OCI-LY1 (cell line): Measurements from ENCODE around the gene EIF4E1B.
A peak's percentile ranks its signal among the peaks of the same experiment; 100 is the strongest.

ENCODE experiments used
- H2AFZ ChIP-seq: fragments of 200-600 bp; sonication (generic), shearing (Covaris generic); 2 replicates; pipeline ENCODE4 v1.6.0; 2014; ENCODE audit warnings: antibody characterized with exemption, mild to moderate bottlenecking, low read length
- H3F3A ChIP-seq: fragments of 200-600 bp; sonication (generic), shearing (Covaris generic); 2 replicates; pipeline ENCODE4 v1.6.0; 2014; ENCODE audit warnings: mild to moderate bottlenecking, antibody characterized with exemption, low read length, moderate library complexity; ENCODE audit not compliant: insufficient read depth
- H3K27ac ChIP-seq: fragments of 200-600 bp; sonication (generic); 2 replicates; pipeline ENCODE4 v1.5.1; 2014; ENCODE audit warnings: low read length, mixed run types, mild to moderate bottlenecking, low read depth; ENCODE audit not compliant: poor library complexity, severe bottlenecking
- H3K27me3 ChIP-seq: fragments of 200-600 bp; sonication (generic); 2 replicates; pipeline ENCODE4 v1.6.0; 2014; ENCODE audit warnings: antibody characterized with exemption, mild to moderate bottlenecking, low read length, moderate library complexity; ENCODE audit not compliant: insufficient read depth
- H3K36me3 ChIP-seq: fragments of 200-600 bp; sonication (generic); 2 replicates; pipeline ENCODE4 v1.6.1; 2014; ENCODE audit warnings: mild to moderate bottlenecking, antibody characterized with exemption, low read length, moderate library complexity, mixed read lengths; ENCODE audit not compliant: insufficient read depth
- H3K4me1 ChIP-seq: fragments of 200-600 bp; sonication (generic); 2 replicates; pipeline ENCODE4 v1.5.1; 2014; ENCODE audit warnings: mild to moderate bottlenecking, low read length, moderate library complexity; ENCODE audit not compliant: insufficient read depth, severe bottlenecking
- H3K4me2 ChIP-seq: fragments of 200-600 bp; sonication (generic), shearing (Covaris generic); 2 replicates; pipeline ENCODE4 v1.6.1; 2014; ENCODE audit warnings: low read length
- H3K4me3 ChIP-seq: fragments of 200-600 bp; sonication (generic); 2 replicates; pipeline ENCODE4 v1.5.1; 2014; ENCODE audit warnings: low read length, low read depth, mild to moderate bottlenecking, mixed read lengths; ENCODE audit not compliant: poor library complexity, severe bottlenecking
- H3K79me2 ChIP-seq: fragments of 200-600 bp; shearing (Covaris generic); 2 replicates; pipeline ENCODE4 v1.6.1; 2016; ENCODE audit warnings: mixed run types, low read length, mixed read lengths; ENCODE audit not compliant: insufficient read depth
- H3K9ac ChIP-seq: fragments of 200-600 bp; sonication (generic), shearing (Covaris generic); 2 replicates; pipeline ENCODE4 v1.6.1; 2014; ENCODE audit warnings: mild to moderate bottlenecking, low read length, mixed read lengths
- H3K9me2 ChIP-seq: fragments of 200-600 bp; sonication (generic), shearing (Covaris generic); 2 replicates; pipeline ENCODE4 v1.6.1; 2014; ENCODE audit warnings: low read depth, mild to moderate bottlenecking, low read length, mixed read lengths
- H3K9me3 ChIP-seq: fragments of 200-600 bp; shearing (Covaris generic); 2 replicates; pipeline ENCODE4 v1.6.1; 2014; ENCODE audit warnings: low read length, mixed read lengths
- H4K20me1 ChIP-seq: fragments of 200-600 bp; sonication (generic), shearing (Covaris generic); 2 replicates; pipeline ENCODE4 v1.6.0; 2016; ENCODE audit warnings: mild to moderate bottlenecking, low read length; ENCODE audit not compliant: insufficient read depth
- CTCF ChIP-seq: fragments of 200-600 bp; sonication (generic), shearing (Covaris generic); IDR thresholded peaks from 2 replicates; pipeline ENCODE4 v1.5.1; 2017; ENCODE audit warnings: mild to moderate bottlenecking, antibody characterized with exemption, low read length, moderate library complexity, mixed read lengths
- EZH2 ChIP-seq: fragments of 200-600 bp; sonication (generic), shearing (Covaris generic); IDR thresholded peaks from 2 replicates; pipeline ENCODE4 v1.8.0; 2017; ENCODE audit warnings: borderline replicate concordance, mixed run types, mild to moderate bottlenecking, antibody characterized with exemption, low read length, moderate library complexity, mixed read lengths

Gene EIF4E1B

GRCh38 chr5:176628406-176629228 lies 1.9 kb upstream of the EIF4E1B start:
- peaks cover 22% of the 10 kb centered on the region for H3K4me1 ChIP-seq
- H3K79me2 ChIP-seq = no peaks in the 10 kb centered on the region
- no peaks in the 10 kb centered on the region for H3K9me2 ChIP-seq
- no peaks in the 10 kb centered on the region for H3F3A ChIP-seq
- H3K4me3 ChIP-seq = no peak overlapping the region
- peaks cover 4% of the 10 kb centered on the region; the same call in 1 of the 2 replicates for H3K27me3 ChIP-seq
- no peak overlapping the region for H3K27ac ChIP-seq
- no peaks in the 10 kb centered on the region for H3K9me3 ChIP-seq
- no peak overlapping the region for H3K9ac ChIP-seq
- no peak overlapping the region for H3K4me2 ChIP-seq
- H2AFZ ChIP-seq = no peak overlapping the region
- H3K36me3 ChIP-seq = no peaks in the 10 kb centered on the region
- TF ChIP-seq CTCF (no peak), EZH2 (no peak)
- H4K20me1 ChIP-seq = no peaks in the 10 kb centered on the region

GRCh38 chr5:176629317-176629852 lies 1.1 kb upstream of the EIF4E1B start:
- no peak overlapping the region for H3K27ac ChIP-seq
- peaks cover 29% of the 10 kb centered on the region for H3K4me1 ChIP-seq
- peaks cover 4% of the 10 kb centered on the region; the same call in 1 of the 2 replicates for H3K27me3 ChIP-seq
- no peaks in the 10 kb centered on the region for H3K36me3 ChIP-seq
- no peaks in the 10 kb centered on the region for H3K9me2 ChIP-seq
- peak overlapping the region; percentile 77 for H3K4me2 ChIP-seq
- H3F3A ChIP-seq = no peaks in the 10 kb centered on the region
- H3K4me3 ChIP-seq = peak overlapping the region; percentile 59
- H2AFZ ChIP-seq = no peak overlapping the region
- no peaks in the 10 kb centered on the region for H4K20me1 ChIP-seq
- H3K9me3 ChIP-seq = no peaks in the 10 kb centered on the region
- H3K9ac ChIP-seq = no peak overlapping the region; the same call in 1 of the 2 replicates
- H3K79me2 ChIP-seq = no peaks in the 10 kb centered on the region
- TF ChIP-seq EZH2 = no peak
- no peak for TF ChIP-seq CTCF

- no peaks in the 10 kb centered on the region for H3K9me2 ChIP-seq
- no peaks in the 10 kb centered on the region for H3F3A ChIP-seq
- peaks cover 29% of the 10 kb centered on the region for H3K4me1 ChIP-seq
- peaks cover 12% of the 10 kb centered on the region for H3K27me3 ChIP-seq
- no peak overlapping the region for H2AFZ ChIP-seq
- no peaks in the 10 kb centered on the region for H3K9me3 ChIP-seq
- no peak for TF ChIP-seq EZH2
- no peak for TF ChIP-seq CTCF
- H3K9ac ChIP-seq = peak overlapping the region; percentile 5; the same call in 1 of the 2 replicates
- H3K4me2 ChIP-seq = peak overlapping the region; percentile 77
- no peaks in the 10 kb centered on the region for H3K36me3 ChIP-seq
- H4K20me1 ChIP-seq = no peaks in the 10 kb centered on the region
- peak overlapping the region; percentile 59 for H3K4me3 ChIP-seq
- H3K79me2 ChIP-seq = no peaks in the 10 kb centered on the region
- H3K27ac ChIP-seq = no peak overlapping the region
Measured at GRCh38 chr5:176630681-176631222, 277 bp downstream of the EIF4E1B start.
